WI38 (cell line): ENCODE data around the gene NOD1.
A peak's percentile ranks its signal among the peaks of the same experiment; 100 is the strongest.
"Not testable (repeated sequence)": the region's sequence is repeated elsewhere in the genome, so short reads cannot be mapped to it uniquely, and the experiment has no call there.

Source experiments
- H3K4me3 ChIP-seq: 2 replicates; pipeline ENCODE4 v1.5.1; 2011; ENCODE audit warnings: low read depth, mild to moderate bottlenecking, control low read depth, low read length
- CTCF ChIP-seq: IDR thresholded peaks from 2 replicates; pipeline ENCODE4 v1.5.1; 2012; ENCODE audit warnings: low read depth, mild to moderate bottlenecking, control low read depth, low read length

Gene NOD1

GRCh38 chr7:30478349-30479201 lies at the start of gene NOD1:
Gene NOD1 (minus strand): TSS chr7:30478784. CDS start chr7:30456921, 21,863 bp downstream.
- TF ChIP-seq CTCF: no peak
- H3K4me3 ChIP-seq: peak within 1 kb of the TSS; percentile 76

GRCh38 chr7:30527297-30527696 lies 48.7 kb upstream of the NOD1 start:
- H3K4me3 ChIP-seq: not testable (repeated sequence)

- no peak overlapping the region for H3K4me3 ChIP-seq
- no peak for TF ChIP-seq CTCF
Observed at GRCh38 chr7:30526163-30526562, 47.6 kb upstream of the NOD1 start.

GRCh38 chr7:30525429-30525828 lies 46.8 kb upstream of the NOD1 start:
- TF ChIP-seq CTCF: no peak
- H3K4me3 ChIP-seq: no peak overlapping the region

- no peak overlapping the region for H3K4me3 ChIP-seq
- TF ChIP-seq CTCF: no peak
Observed at GRCh38 chr7:30524545-30524944, 46.0 kb upstream of the NOD1 start.

- TF ChIP-seq CTCF: no peak
- H3K4me3 ChIP-seq: no peak overlapping the region
Observed at GRCh38 chr7:30523466-30523865, 44.9 kb upstream of the NOD1 start.

GRCh38 chr7:30522159-30522558 lies 43.6 kb upstream of the NOD1 start:
- no peak for TF ChIP-seq CTCF

GRCh38 chr7:30521532-30521931 lies 42.9 kb upstream of the NOD1 start:
- no peak overlapping the region for H3K4me3 ChIP-seq
- no peak for TF ChIP-seq CTCF

More at GRCh38 chr7:30522159-30522558, 43.6 kb upstream of the NOD1 start:
- no peak overlapping the region for H3K4me3 ChIP-seq
